Ureter (tissue), 1 donor: Measurements from ENCODE around the gene TMEM119. TPM values are rescaled to one million over a fixed set of nuclear protein-coding genes. Genes with fewer than 3 reads are reported as not detected.
"Not testable (repeated sequence)": the region's sequence is repeated elsewhere in the genome, so short reads cannot be mapped to it uniquely, and the experiment has no call there.

Experiments
- DNase-seq: peaks from one replicate; pipeline ENCODE4 v3.0.0-alpha.2; 2020; ENCODE audit warnings: low spot score
- total RNA-seq: library from RNA; stranded (reverse); gene quantifications from one replicate; pipeline ENCODE4 v1.2.4, GENCODE V29; 2023
- donor health status: DM: yes; HTN: yes; CAD: no.

TMEM119 gene
- total RNA-seq, 1 donor from 2014 or later: 15.9 TPM

GRCh38 chr12:108585864-108586263 lies 12.0 kb downstream of the TMEM119 start:
- DNase-seq: no peak

GRCh38 chr12:108584456-108585065 lies 13.3 kb downstream of the TMEM119 start:
- no peak for DNase-seq

GRCh38 chr12:108583991-108584390 lies 13.9 kb downstream of the TMEM119 start:
- no peak for DNase-seq

GRCh38 chr12:108582978-108583770 lies 14.7 kb downstream of the TMEM119 start:
- no peak for DNase-seq

GRCh38 chr12:108582509-108582908 lies 15.4 kb downstream of the TMEM119 start:
- DNase-seq: no peak

- no peak for DNase-seq
Measured at GRCh38 chr12:108581311-108582227, 16.3 kb downstream of the TMEM119 start.

- no peak for DNase-seq
Measured at GRCh38 chr12:108580531-108580930, 17.4 kb downstream of the TMEM119 start.

GRCh38 chr12:108578813-108579212 lies 19.1 kb downstream of the TMEM119 start:
- no peak for DNase-seq

- no peak for DNase-seq
Measured at GRCh38 chr12:108578264-108578663, 19.6 kb downstream of the TMEM119 start.

- no peak for DNase-seq
Measured at GRCh38 chr12:108577458-108577857, 20.4 kb downstream of the TMEM119 start.

GRCh38 chr12:108576660-108577234 lies 21.1 kb downstream of the TMEM119 start:
- DNase-seq: no peak

- no peak for DNase-seq
Measured at GRCh38 chr12:108575199-108575912, 22.5 kb downstream of the TMEM119 start.

GRCh38 chr12:108574276-108574675 lies 23.6 kb downstream of the TMEM119 start:
- not testable (repeated sequence) for DNase-seq

- DNase-seq: peak; percentile 5
Measured at GRCh38 chr12:108573317-108573716, 24.6 kb downstream of the TMEM119 start.

- peak; percentile 9 for DNase-seq
Measured at GRCh38 chr12:108572166-108572790, 25.6 kb downstream of the TMEM119 start.

GRCh38 chr12:108571609-108572165 lies 26.2 kb downstream of the TMEM119 start:
- peak; percentile 34 for DNase-seq

- peak; percentile 40 for DNase-seq
Measured at GRCh38 chr12:108570743-108571608, 26.9 kb downstream of the TMEM119 start.

GRCh38 chr12:108568338-108569154 lies 29.3 kb downstream of the TMEM119 start:
- DNase-seq: peak; percentile 42
